Activated T-helper 1 cell treated with Interleukin-2 at 50 U/mL for 16 hours (primary cell): ENCODE results near the gene EFNB2.

Experiments
- DNase-seq: peaks from one replicate; pipeline ENCODE4 v3.0.0-alpha.2; 2020; ENCODE audit warnings: low read depth

EFNB2 gene

GRCh38 chr13:106525865-106526264, 9.6 kb downstream of the EFNB2 start:
- no peak for DNase-seq

- DNase-seq: no peak
Observed at GRCh38 chr13:106524108-106524507, 11.4 kb downstream of the EFNB2 start.

GRCh38 chr13:106523576-106523975, 11.9 kb downstream of the EFNB2 start:
- no peak for DNase-seq

- no peak for DNase-seq
Observed at GRCh38 chr13:106522898-106523525, 12.4 kb downstream of the EFNB2 start.

GRCh38 chr13:106522112-106522705, 13.3 kb downstream of the EFNB2 start:
- DNase-seq: no peak

- no peak for DNase-seq
Observed at GRCh38 chr13:106521095-106521799, 14.2 kb downstream of the EFNB2 start.

GRCh38 chr13:106520251-106521054, 15.0 kb downstream of the EFNB2 start:
- no peak for DNase-seq

GRCh38 chr13:106518512-106518911, 16.9 kb downstream of the EFNB2 start:
- no peak for DNase-seq

GRCh38 chr13:106517109-106517847, 18.2 kb downstream of the EFNB2 start:
- DNase-seq: no peak

GRCh38 chr13:106515635-106516254, 19.7 kb downstream of the EFNB2 start:
- DNase-seq: no peak

GRCh38 chr13:106514928-106515634, 20.4 kb downstream of the EFNB2 start:
- DNase-seq: no peak

- no peak for DNase-seq
Observed at GRCh38 chr13:106513025-106513983, 22.2 kb downstream of the EFNB2 start.

GRCh38 chr13:106507560-106508274, 27.7 kb downstream of the EFNB2 start:
- no peak for DNase-seq

- DNase-seq: no peak
Observed at GRCh38 chr13:106506286-106506685, 29.2 kb downstream of the EFNB2 start.

- no peak for DNase-seq
Observed at GRCh38 chr13:106505732-106506131, 29.7 kb downstream of the EFNB2 start.

GRCh38 chr13:106505295-106505694, 30.2 kb downstream of the EFNB2 start:
- DNase-seq: no peak

- DNase-seq: no peak
Observed at GRCh38 chr13:106503730-106504453, 31.6 kb downstream of the EFNB2 start.

GRCh38 chr13:106503272-106503671, 32.2 kb downstream of the EFNB2 start:
- no peak for DNase-seq
